ENCODE measurements around the gene CBR1. TPM values are rescaled to one million over a fixed set of nuclear protein-coding genes. Genes with fewer than 3 reads are reported as not detected.
"Not testable (repeated sequence)": the region's sequence is repeated elsewhere in the genome, so short reads cannot be mapped to it uniquely, and the experiment has no call there.

The CBR1 gene
- total RNA-seq, 4 donors from 2014 or later: 159 to 406 (median 222) TPM

- no peak for DNase-seq (ENCODE audit: low spot score in 2 of 2)
- H3K27ac ChIP-seq: no peak overlapping the region
- H3K4me1 ChIP-seq: peaks cover 0 to 17% (median 4%) of the 10 kb centered on the region in 4 donors
- no peak overlapping the region for H3K4me3 ChIP-seq
- no peak for TF ChIP-seq CTCF (IDR thresholded peaks at IDR 0.05)
- no peak for TF ChIP-seq POLR2A (IDR thresholded peaks at IDR 0.05)
- no peak for TF ChIP-seq EP300 (IDR thresholded peaks at IDR 0.05)
- no peaks in the 10 kb centered on the region for H3K36me3 ChIP-seq
- no peaks in the 10 kb centered on the region for H3K9me3 ChIP-seq
- no peaks in the 10 kb centered on the region for H3K27me3 ChIP-seq
- 59 to 67% methylated on average over 8 of the region's 8 CpGs for WGBS, 2 donors
These were observed 27.8 kb downstream of the CBR1 start for GRCh38 chr21:36097427-36098181.

- no peak overlapping the region for H3K4me3 ChIP-seq
- WGBS, 2 donors: 66 to 72% methylated on average over 2 of the region's 2 CpGs
- no peaks in the 10 kb centered on the region for H3K9me3 ChIP-seq
- no peak overlapping the region for H3K27ac ChIP-seq
- peaks cover 0 to 17% (median 4%) of the 10 kb centered on the region in 4 donors for H3K4me1 ChIP-seq
- H3K27me3 ChIP-seq: no peaks in the 10 kb centered on the region
- no peaks in the 10 kb centered on the region for H3K36me3 ChIP-seq
- no peak for TF ChIP-seq POLR2A (IDR thresholded peaks at IDR 0.05)
- no peak for TF ChIP-seq EP300 (IDR thresholded peaks at IDR 0.05)
- DNase-seq (ENCODE audit: low spot score in 2 of 2): no peak
These were observed 28.3 kb downstream of the CBR1 start for GRCh38 chr21:36098182-36098532.

- Histone ChIP-seq H3K4me3 (no peak overlapping the region), H3K27me3 (no peaks in the 10 kb centered on the region), H3K4me1 (peaks cover 0 to 17% (median 4%) of the 10 kb centered on the region in 4 donors), H3K9me3 (no peaks in the 10 kb centered on the region), H3K36me3 (no peaks in the 10 kb centered on the region), H3K27ac (no peak overlapping the region)
- WGBS, 2 donors: 92 to 99% methylated on average over 3 of the region's 3 CpGs
- TF ChIP-seq CTCF (IDR thresholded peaks at IDR 0.05) (no peak), POLR2A (IDR thresholded peaks at IDR 0.05) (no peak), EP300 (IDR thresholded peaks at IDR 0.05) (no peak)
- no peak for DNase-seq (ENCODE audit: low spot score in 2 of 2)
These were observed 29.2 kb downstream of the CBR1 start for GRCh38 chr21:36099000-36099399.

GRCh38 chr21:36099695-36100211 lies 29.9 kb downstream of the CBR1 start:
- WGBS, 2 donors: 43 to 67% methylated on average over 12 to 13 of the region's 13 CpGs
- H3K4me3 ChIP-seq; H3K27me3 ChIP-seq; H3K27ac ChIP-seq; DNase-seq (ENCODE audit: low spot score in 2 of 2); H3K9me3 ChIP-seq; H3K36me3 ChIP-seq: not testable (repeated sequence)
- peaks cover 0 to 25% (median 6%) of the 10 kb centered on the region in 4 donors for H3K4me1 ChIP-seq

- H3K27ac ChIP-seq: no peak overlapping the region
- no peaks in the 10 kb centered on the region for H3K27me3 ChIP-seq
- no peaks in the 10 kb centered on the region for H3K36me3 ChIP-seq
- no peak for DNase-seq (ENCODE audit: low spot score in 2 of 2)
- no peak overlapping the region for H3K4me3 ChIP-seq
- peaks cover 0 to 38% (median 6%) of the 10 kb centered on the region in 4 donors for H3K4me1 ChIP-seq
- no peaks in the 10 kb centered on the region for H3K9me3 ChIP-seq
- TF ChIP-seq POLR2A (IDR thresholded peaks at IDR 0.05) (no peak), CTCF (IDR thresholded peaks at IDR 0.05) (no peak)
- 66 to 73% methylated on average over 6 of the region's 6 CpGs for WGBS, 2 donors
These were observed 31.3 kb downstream of the CBR1 start for GRCh38 chr21:36100971-36101641.

GRCh38 chr21:36103434-36103833 lies 33.6 kb downstream of the CBR1 start:
- Histone ChIP-seq H3K4me1 (peaks cover 0 to 23% (median 2%) of the 10 kb centered on the region in 4 donors), H3K9me3 (no peaks in the 10 kb centered on the region), H3K4me3 (no peak overlapping the region), H3K27me3 (no peaks in the 10 kb centered on the region), H3K36me3 (no peaks in the 10 kb centered on the region), H3K27ac (no peak overlapping the region)
- DNase-seq (ENCODE audit: low spot score in 2 of 2): no peak
- no peak for TF ChIP-seq EP300 (IDR thresholded peaks at IDR 0.05)
- TF ChIP-seq CTCF (IDR thresholded peaks at IDR 0.05): no peak
- TF ChIP-seq POLR2A (IDR thresholded peaks at IDR 0.05): no peak
